Upper lobe of left lung (tissue), 4 donors: Measurements from ENCODE around the gene PPEF2.

Experiments
- CTCF ChIP-seq, 6 experiments: fragments of 450-650 bp in 4 of 6; fragments of 200-600 bp in 2 of 6; sonication (generic) in 2 of 6; IDR thresholded peaks; one replicate each; pipeline ENCODE4 v1.5.1; 2016 to 2019; ENCODE audit warnings: antibody characterized with exemption in 6 of 6
- EP300 ChIP-seq, 4 donors: sonication (generic); formaldehyde crosslinking; IDR thresholded peaks; one replicate each; pipeline ENCODE4 v1.5.1; 2017; ENCODE audit warnings: antibody characterized with exemption in 4 of 4, control low read depth in 2 of 4
- POLR2AphosphoS5 ChIP-seq, 2 donors: sonication (generic); formaldehyde crosslinking; IDR thresholded peaks; one replicate each; pipeline ENCODE4 v1.5.1; 2017; ENCODE audit warnings: antibody characterized with exemption in 2 of 2

GRCh38 chr4:75821966-75822365, 80.3 kb downstream of the PPEF2 start:
- no peak for TF ChIP-seq EP300 (IDR thresholded peaks at IDR 0.05)
- TF ChIP-seq CTCF (IDR thresholded peaks at IDR 0.05): no peak
- TF ChIP-seq POLR2AphosphoS5 (IDR thresholded peaks at IDR 0.05): no peak
